Inflammatory macrophage (primary cell): ENCODE data around the gene CEP68.
"Not testable (repeated sequence)": the region's sequence is repeated elsewhere in the genome, so short reads cannot be mapped to it uniquely, and the experiment has no call there.

Experiments
- DNase-seq, 2 donors: peaks; one replicate each; pipeline ENCODE4 v3.0.0-alpha.2; 2020 to 2022

Gene CEP68

GRCh38 chr2:65132930-65133329 is 76.7 kb downstream of the CEP68 start:
- not testable (repeated sequence) for DNase-seq

GRCh38 chr2:65133626-65134025 is 77.4 kb downstream of the CEP68 start:
- no peak for DNase-seq

DNA sequence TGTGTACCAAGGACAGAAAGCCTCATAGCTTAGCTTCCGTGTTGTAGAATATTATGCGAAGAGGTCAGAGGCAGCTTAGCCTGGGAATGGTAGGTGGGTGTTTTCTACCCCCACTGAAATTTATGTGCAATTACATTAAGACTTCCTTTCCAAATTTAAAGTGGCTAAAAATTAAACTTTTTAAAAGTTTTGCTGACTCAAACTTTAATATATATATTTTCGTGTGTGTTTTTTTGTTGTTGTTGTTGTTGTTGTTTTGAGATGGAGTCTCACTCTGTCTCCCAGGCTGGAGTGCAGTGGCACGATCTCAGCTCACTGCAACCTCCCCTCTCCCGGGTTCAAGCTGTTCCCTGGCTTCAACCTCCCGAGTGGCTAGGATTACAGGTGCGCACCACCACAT is 77.9 kb downstream of the CEP68 start:
- DNase-seq = no peak

DNA sequence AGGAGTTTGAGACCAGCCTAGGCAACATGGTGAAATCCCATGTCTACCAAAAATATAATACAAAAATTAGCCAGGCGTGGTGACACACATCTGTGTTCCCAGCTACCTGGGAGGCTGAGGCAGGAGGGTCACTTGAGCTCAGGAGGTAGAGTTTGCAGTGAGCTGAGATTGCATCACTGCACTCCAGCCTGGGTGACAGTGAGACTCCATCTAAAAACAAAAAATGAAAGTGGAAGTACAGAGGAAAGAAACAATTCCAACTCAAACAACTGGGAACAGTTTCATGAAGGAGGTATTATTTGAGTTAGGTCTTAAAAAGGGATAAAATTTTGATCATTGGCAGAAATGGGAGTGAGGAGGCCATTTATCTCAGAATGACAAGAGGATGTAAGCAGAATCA is 80.0 kb downstream of the CEP68 start:
- no peak for DNase-seq
